H1 (cell line): ENCODE measurements around the gene ARHGAP24. TPM values are rescaled to one million over a fixed set of nuclear protein-coding genes. Genes with fewer than 3 reads are reported as not detected.

Source experiments
- CTCF ChIA-PET: fragments of 300-600 bp; sonication (Branson Sonifier 250); formaldehyde crosslinking; loops from one replicate; lab custom pipeline; 2021; ENCODE audit not compliant: partially characterized antibody; lab: Charles Lee
- POLR2A ChIA-PET: fragments of 300-600 bp; sonication (Branson Sonifier 250); formaldehyde crosslinking; loops from one replicate; lab custom pipeline; 2021; ENCODE audit warnings: inconsistent platforms; ENCODE audit not compliant: partially characterized antibody; lab: Charles Lee
- DNase-seq, 2 experiments: peaks; one replicate each; pipeline versions ENCODE4 v3.0.0 to v3.0.0-alpha.2; 2010 to 2022; ENCODE audit warnings: low spot score in 2 of 2, low read depth in 1 of 2, mixed read lengths in 1 of 2
- FAIRE-seq: peaks from 2 replicates; lab custom pipeline; 2011; peaks lifted over from hg19 to GRCh38; lab: Jason Lieb, UNC
- H2AFZ ChIP-seq: 2 replicates; pipeline ENCODE4 v1.8.1; 2012; ENCODE audit warnings: low read length, inconsistent platforms
- H2AK5ac ChIP-seq: 2 replicates; pipeline ENCODE4 v1.6.1; 2013; ENCODE audit warnings: low read depth, low read length
- H2BK120ac ChIP-seq: replicated peaks from 2 replicates; pipeline ENCODE3; 2013; ENCODE audit warnings: low read depth, low read length, inconsistent platforms
- H2BK12ac ChIP-seq: 2 replicates; pipeline ENCODE4 v1.6.1; 2013; ENCODE audit warnings: low read depth, low read length
- H2BK15ac ChIP-seq: 2 replicates; pipeline ENCODE4 v1.6.1; 2013; ENCODE audit warnings: low read length
- H2BK20ac ChIP-seq: 2 replicates; pipeline ENCODE4 v1.6.1; 2013; ENCODE audit warnings: low read length
- H2BK5ac ChIP-seq: 2 replicates; pipeline ENCODE4 v1.6.1; 2013; ENCODE audit warnings: low read depth, low read length
- H3K14ac ChIP-seq: 2 replicates; pipeline ENCODE4 v1.6.1; 2013; ENCODE audit warnings: inconsistent platforms; ENCODE audit not compliant: insufficient read length
- H3K18ac ChIP-seq: 2 replicates; pipeline ENCODE4 v1.6.1; 2013; ENCODE audit warnings: low read length; ENCODE audit errors: extremely low read depth
- H3K23ac ChIP-seq: 2 replicates; pipeline ENCODE4 v1.6.1; 2013; ENCODE audit warnings: inconsistent platforms; ENCODE audit not compliant: insufficient read length
- H3K23me2 ChIP-seq: 2 replicates; pipeline ENCODE4 v1.6.1; 2013; ENCODE audit warnings: low read depth, low read length
- H3K27ac ChIP-seq: 2 replicates; pipeline ENCODE4 v1.6.1; 2011; ENCODE audit warnings: low read depth, low read length, inconsistent platforms
- H3K27me3 ChIP-seq, 4 experiments: replicated peaks in 1 of 4; 1 replicate in 1 of 4; 2 replicates in 3 of 4; pipeline versions ENCODE4 v1.6.1 to v1.8.1; 2011 to 2013; ENCODE audit warnings: low read length in 3 of 4, mild to moderate bottlenecking in 3 of 4, inconsistent platforms in 2 of 4, mixed read lengths in 2 of 4, moderate library complexity in 1 of 4; ENCODE audit not compliant: control insufficient read depth in 3 of 4, insufficient read depth in 3 of 4; ENCODE audit errors: extremely low read depth in 1 of 4
- H3K36me3 ChIP-seq, 4 experiments: 2 replicates each; pipeline versions ENCODE4 v1.6.1 to v1.8.1; 2011 to 2013; ENCODE audit warnings: mild to moderate bottlenecking in 4 of 4, low read length in 3 of 4, moderate library complexity in 2 of 4, control low read depth in 1 of 4, inconsistent platforms in 1 of 4; ENCODE audit not compliant: insufficient read depth in 4 of 4, control insufficient read depth in 2 of 4
- H3K4ac ChIP-seq: replicated peaks from 2 replicates; pipeline ENCODE3; 2013; ENCODE audit warnings: low read length, low read depth, mixed read lengths, inconsistent platforms; ENCODE audit not compliant: insufficient read length
- H3K4me1 ChIP-seq, 4 experiments: replicated peaks in 1 of 4; 1 replicate in 1 of 4; 2 replicates in 3 of 4; pipeline versions ENCODE4 v1.6.1 to v1.8.1; 2011 to 2013; ENCODE audit warnings: low read length in 3 of 4, inconsistent platforms in 2 of 4, mixed read lengths in 1 of 4; ENCODE audit not compliant: insufficient read depth in 4 of 4, control insufficient read depth in 3 of 4
- H3K4me2 ChIP-seq, 2 experiments: 2 replicates each; pipeline versions ENCODE4 v1.6.1 to v1.8.1; 2011 to 2013; ENCODE audit warnings: low read depth in 2 of 2, low read length in 2 of 2, control low read depth in 1 of 2, inconsistent platforms in 1 of 2, mild to moderate bottlenecking in 1 of 2; ENCODE audit not compliant: insufficient read depth in 1 of 2
- H3K4me3 ChIP-seq, 4 experiments: fragments of 200-600, 300-600 bp in 1 of 4; sonication (generic), shearing (Covaris generic), sonication (Bioruptor Twin) in 1 of 4; 2 replicates each; pipeline versions ENCODE4 v1.5.1 to v1.8.1; 2011 to 2016; ENCODE audit warnings: low read length in 4 of 4, low read depth in 3 of 4, control low read depth in 2 of 4, inconsistent platforms in 2 of 4, mild to moderate bottlenecking in 2 of 4, mixed read lengths in 1 of 4, moderate library complexity in 1 of 4; ENCODE audit not compliant: insufficient read depth in 2 of 4; ENCODE audit errors: extremely low read depth in 1 of 4
- H3K56ac ChIP-seq: replicated peaks from 2 replicates; pipeline ENCODE3; 2013; ENCODE audit warnings: low read depth, mild to moderate bottlenecking, mixed read lengths, low read length, inconsistent platforms; ENCODE audit not compliant: insufficient read length
- H3K79me1 ChIP-seq: 2 replicates; pipeline ENCODE4 v1.6.1; 2013; ENCODE audit warnings: low read depth, low read length, control low read depth
- H3K79me2 ChIP-seq, 2 experiments: 2 replicates each; pipeline versions ENCODE4 v1.6.1 to v1.8.1; 2012 to 2013; ENCODE audit warnings: low read length in 2 of 2, mild to moderate bottlenecking in 2 of 2, inconsistent platforms in 1 of 2; ENCODE audit not compliant: insufficient read depth in 2 of 2, control insufficient read depth in 1 of 2
- H3K9ac ChIP-seq, 4 experiments: replicated peaks in 1 of 4; 1 replicate in 1 of 4; 2 replicates in 3 of 4; pipeline versions ENCODE4 v1.6.1 to v1.8.1; 2011 to 2013; ENCODE audit warnings: low read depth in 3 of 4, low read length in 3 of 4, control low read depth in 2 of 4, mild to moderate bottlenecking in 2 of 4, moderate library complexity in 2 of 4, inconsistent platforms in 1 of 4; ENCODE audit errors: extremely low read depth in 1 of 4
- H3K9me3 ChIP-seq, 2 experiments: 2 replicates each; pipeline versions ENCODE4 v1.6.1 to v1.8.1; 2012 to 2013; ENCODE audit warnings: mild to moderate bottlenecking in 2 of 2, moderate library complexity in 2 of 2, control low read depth in 1 of 2, inconsistent platforms in 1 of 2, low read depth in 1 of 2, low read length in 1 of 2, mixed read lengths in 1 of 2; ENCODE audit not compliant: insufficient read depth in 2 of 2
- H4K20me1 ChIP-seq, 2 experiments: replicated peaks in 1 of 2; 2 replicates each; pipeline versions ENCODE3 to v1.8.1; 2011 to 2013; ENCODE audit warnings: inconsistent platforms in 2 of 2, low read length in 2 of 2, mild to moderate bottlenecking in 1 of 2; ENCODE audit not compliant: insufficient read depth in 2 of 2, control insufficient read depth in 1 of 2
- H4K5ac ChIP-seq: 2 replicates; pipeline ENCODE4 v1.6.1; 2013; ENCODE audit warnings: low read length, low read depth, mixed read lengths, inconsistent platforms; ENCODE audit not compliant: insufficient read length
- H4K8ac ChIP-seq: 2 replicates; pipeline ENCODE4 v1.8.0; 2013; ENCODE audit warnings: mild to moderate bottlenecking, moderate library complexity, low read length, inconsistent platforms; ENCODE audit not compliant: insufficient read depth; ENCODE audit errors: extremely low read depth
- H4K91ac ChIP-seq: replicated peaks from 2 replicates; pipeline ENCODE3; 2013; ENCODE audit warnings: low read length, mixed read lengths, inconsistent platforms; ENCODE audit not compliant: insufficient read length
- CBX8 ChIP-seq: fragments of 300-800, 300-1000 bp; sonication (generic); IDR thresholded peaks from 2 replicates; pipeline ENCODE4 v1.7.1; 2016; ENCODE audit warnings: low read depth, low read length, borderline replicate concordance
- CREB1 ChIP-seq: IDR thresholded peaks from 2 replicates; pipeline ENCODE4 v1.6.1; 2012; ENCODE audit warnings: inconsistent platforms
- EZH2 ChIP-seq: fragments of 200-600 bp; sonication (generic); IDR thresholded peaks from 2 replicates; pipeline ENCODE4 v1.7.1; 2012; ENCODE audit warnings: low read depth, mild to moderate bottlenecking, moderate library complexity, low read length, inconsistent platforms; ENCODE audit not compliant: severe bottlenecking
- RAD21 ChIP-seq, 2 experiments: IDR thresholded peaks in 1 of 2; conservative IDR thresholded peaks in 1 of 2; 2 replicates each; pipeline ENCODE4 v1.6.1; 2011; ENCODE audit warnings: low read depth in 2 of 2, low read length in 2 of 2, improper control_type of control experiment in 1 of 2, inconsistent platforms in 1 of 2, mild to moderate bottlenecking in 1 of 2, moderate library complexity in 1 of 2
- WGBS, 2 experiments: shearing (Covaris generic) in 1 of 2; methylation state at CpG; one replicate each; pipeline versions ENCODE4 v1.1.6 to v1.1.7; 2013 to 2015; ENCODE audit warnings: low lambda C conversion rate in 2 of 2, mixed read lengths in 2 of 2, inconsistent platforms in 1 of 2, low coverage in 1 of 2, missing lambda C conversion rate in 1 of 2; ENCODE audit not compliant: insufficient replicate concordance in 2 of 2, insufficient coverage in 1 of 2, insufficient read length in 1 of 2; ENCODE audit errors: extremely low coverage in 1 of 2, missing lambda C conversion rate in 1 of 2; 5-methylcytosine and 5-hydroxymethylcytosine counted together
- polyA plus RNA-seq, 7 experiments: library from polyadenylated mRNA; depleted of rRNA in 3 of 7; stranded (reverse) in 5 of 7; unstranded in 2 of 7; fragments of >200 nt in 5 of 7; fragments of 200-250 nt in 2 of 7; gene quantifications; 1 replicate in 5 of 7; 2 replicates in 1 of 7; 4 replicates in 1 of 7; pipeline versions ENCODE4 v1.2.1 to v1.2.3, GENCODE V29; 2011 to 2013; ENCODE audit warnings: missing spikeins in 2 of 7, mixed read lengths in 2 of 7
- total RNA-seq: library from RNA; stranded (reverse); fragmentation: NEBNext Ultra II Directional; extraction: Animal tissue kit (Norgen Biotek cat#: 25700); gene quantifications from 2 replicates; pipeline ENCODE4 v1.2.1, GENCODE V29; 2021

ARHGAP24 gene
- total and polyA plus RNA-seq, 2 of the 8 experiments (the other 6 are each of a cell fraction or from before 2014, with no cell fraction given): 0.08 to 0.50 TPM

GRCh38 chr4:85866508-85866907 is 391.6 kb downstream of the ARHGAP24 start:
- WGBS, 2 experiments: 80% methylated on average over 1 of the region's 1 CpG; no CpG with 5 or more reads in 1 of the 2 experiments
- H3K9ac ChIP-seq: no peak overlapping the region
- no peaks in the 10 kb centered on the region for H3K4me1 ChIP-seq
- H3K4me3 ChIP-seq: no peak overlapping the region
- H2BK5ac ChIP-seq: no peak overlapping the region
- TF ChIP-seq RAD21 (IDR thresholded peaks at IDR 0.05 in 1 of 2, conservative IDR thresholded peaks at IDR 0.05 in 1 of 2; ENCODE audit: low read depth in 2 of 2, low read length in 2 of 2): no peak
- no peak for TF ChIP-seq CREB1
- TF ChIP-seq CBX8: no peak
- no peak for TF ChIP-seq EZH2
- no peak overlapping the region for H4K91ac ChIP-seq
- no peak overlapping the region for H3K18ac ChIP-seq
- H3K23ac ChIP-seq: no peak overlapping the region
- H3K27me3 ChIP-seq: no peaks in the 10 kb centered on the region
- no peak overlapping the region for H3K4ac ChIP-seq
- no peak overlapping the region for H2BK12ac ChIP-seq
- H3K4me2 ChIP-seq: no peak overlapping the region
- no peaks in the 10 kb centered on the region for H3K36me3 ChIP-seq
- H4K5ac ChIP-seq: no peak overlapping the region
- H2BK120ac ChIP-seq: no peak overlapping the region
- H3K23me2 ChIP-seq: no peaks in the 10 kb centered on the region
- CTCF ChIA-PET: interaction anchor here (1.0 kb wide), 1 partner anchor 104 kb away, joined by 3 read pairs; no protein-coding TSS in a partner anchor
- H2AFZ ChIP-seq: peak overlapping the region; percentile 97
- H3K27ac ChIP-seq: no peak overlapping the region
- POLR2A ChIA-PET: no interaction called here
- no peak overlapping the region for H3K14ac ChIP-seq
- no peak overlapping the region for H2BK15ac ChIP-seq
- H4K20me1 ChIP-seq: no peaks in the 10 kb centered on the region
- H2AK5ac ChIP-seq: no peak overlapping the region
- H3K79me1 ChIP-seq: no peaks in the 10 kb centered on the region
- no peak for DNase-seq
- no peaks in the 10 kb centered on the region for H3K9me3 ChIP-seq
- no peak for FAIRE-seq
- no peak overlapping the region for H4K8ac ChIP-seq
- H3K56ac ChIP-seq: no peak overlapping the region
- H2BK20ac ChIP-seq: no peak overlapping the region
- no peaks in the 10 kb centered on the region for H3K79me2 ChIP-seq
